GM12878 (cell line): ENCODE measurements around the gene RAB3A. TPM values are rescaled to one million over a fixed set of nuclear protein-coding genes. Genes with fewer than 3 reads are reported as not detected.

Source experiments
- ATAC-seq: fragments of 200-7000 bp; cut with Tn5 transposase; 3 replicates; pipeline ENCODE4 v1.9.1; 2020; ENCODE audit warnings: mild to moderate bottlenecking, moderate library complexity
- BruUV-seq: library from RNA; stranded (reverse); fragments of 400-500 nt; replicated peaks from 2 replicates; lab custom pipeline; 2021; lab: Mats Ljungman, UMichigan
- CTCF ChIA-PET: fragments of 300-600 bp; sonication (Branson Sonifier 250); formaldehyde crosslinking; extraction: SDS; loops from one replicate; lab custom pipeline; 2021; ENCODE audit warnings: inconsistent platforms; lab: Yijun Ruan, JAX
- POLR2A ChIA-PET: fragments of 350-600 bp; formaldehyde crosslinking; extraction: SDS; loops from one replicate; lab custom pipeline; 2021; ENCODE audit warnings: inconsistent platforms; lab: Charles Lee
- RAD21 ChIA-PET: fragments of 300-600 bp; sonication (Branson Sonifier 250); formaldehyde crosslinking; loops from one replicate; lab custom pipeline; 2023; ENCODE audit warnings: antibody characterized with exemption; ENCODE audit not compliant: unreplicated experiment; lab: Charles Lee
- SMC1A ChIA-PET: fragments of 300-600 bp; sonication (Branson Sonifier 250); formaldehyde crosslinking; loops from one replicate; lab custom pipeline; 2023; ENCODE audit not compliant: unreplicated experiment, uncharacterized antibody; lab: Charles Lee
- DNase-seq: peaks from one replicate; pipeline ENCODE4 v3.0.0-alpha.2; 2011; ENCODE audit warnings: low read depth, low spot score
- FAIRE-seq: peaks from 3 replicates; lab custom pipeline; 2011; peaks lifted over from hg19 to GRCh38; lab: Jason Lieb, UNC
- H2AFZ ChIP-seq: 2 replicates; pipeline ENCODE4 v1.6.0; 2011; ENCODE audit warnings: low read depth, low read length, control low read depth; ENCODE audit not compliant: control insufficient read depth
- H3K27ac ChIP-seq: 2 replicates; pipeline ENCODE4 v1.5.1; 2011; ENCODE audit warnings: control low read depth; ENCODE audit not compliant: control insufficient read depth, insufficient read depth
- H3K27me3 ChIP-seq, 2 experiments: replicated peaks in 1 of 2; 2 replicates each; pipeline versions ENCODE4 v1.6.0 to v1.6.1; 2011; ENCODE audit warnings: low read length in 1 of 2; ENCODE audit not compliant: control insufficient read depth in 2 of 2, insufficient read depth in 2 of 2
- H3K36me3 ChIP-seq, 2 experiments: 2 replicates each; pipeline ENCODE4 v1.5.1; 2011; ENCODE audit warnings: low read length in 1 of 2; ENCODE audit not compliant: control insufficient read depth in 2 of 2, insufficient read depth in 2 of 2
- H3K4me1 ChIP-seq: 2 replicates; pipeline ENCODE4 v1.6.1; 2011; ENCODE audit warnings: mild to moderate bottlenecking, low read length, moderate library complexity, mixed read lengths; ENCODE audit not compliant: control insufficient read depth, insufficient read depth
- H3K4me2 ChIP-seq: 2 replicates; pipeline ENCODE4 v1.6.0; 2011; ENCODE audit warnings: control low read depth; ENCODE audit not compliant: control insufficient read depth, insufficient read depth
- H3K4me3 ChIP-seq: fragments of 200-600 bp; sonication (generic); 2 replicates; pipeline ENCODE4 v1.5.1; 2016
- H3K79me2 ChIP-seq: 2 replicates; pipeline ENCODE4 v1.6.0; 2011; ENCODE audit warnings: low read length; ENCODE audit not compliant: control insufficient read depth, insufficient read depth
- H3K9ac ChIP-seq: 2 replicates; pipeline ENCODE4 v1.8.0; 2011; ENCODE audit warnings: low read length, control low read depth, mixed read lengths; ENCODE audit not compliant: control insufficient read depth, insufficient read depth
- H3K9me3 ChIP-seq: replicated peaks from 3 replicates; pipeline ENCODE4 v1.5.1; 2011; ENCODE audit warnings: mild to moderate bottlenecking, low read length; ENCODE audit not compliant: control insufficient read depth, insufficient read depth
- H4K20me1 ChIP-seq: 2 replicates; pipeline ENCODE4 v1.6.0; 2011; ENCODE audit not compliant: control insufficient read depth, insufficient read depth
- ASH2L ChIP-seq: fragments of 300-600, 200-600 bp; sonication (generic); IDR thresholded peaks from 2 replicates; pipeline ENCODE4 v1.6.1; 2017; ENCODE audit warnings: low read depth, mild to moderate bottlenecking, borderline replicate concordance
- CBX5 ChIP-seq: sonication (generic); IDR thresholded peaks from 2 replicates; pipeline ENCODE4 v1.6.1; 2016; ENCODE audit warnings: low read depth, moderate library complexity, mild to moderate bottlenecking, inconsistent platforms
- FOXM1 ChIP-seq: IDR thresholded peaks from 2 replicates; pipeline ENCODE4 v1.6.1; 2012; ENCODE audit warnings: low read depth, mild to moderate bottlenecking, inconsistent platforms, low read length, moderate library complexity
- IRF4 ChIP-seq: IDR thresholded peaks from 2 replicates; pipeline ENCODE4 v1.6.1; 2011; ENCODE audit warnings: low read depth, low read length
- MYC ChIP-seq: IDR thresholded peaks from 2 replicates; pipeline ENCODE4 v1.6.1; 2011; ENCODE audit warnings: mild to moderate bottlenecking, low read length, moderate library complexity, inconsistent platforms; ENCODE audit not compliant: insufficient read depth, insufficient replicate concordance, insufficient read length, severe bottlenecking
- NBN ChIP-seq: fragments of 450-650 bp; IDR thresholded peaks from 2 replicates; pipeline ENCODE4 v1.6.1; 2016
- NFIC ChIP-seq: IDR thresholded peaks from 2 replicates; pipeline ENCODE4 v1.6.1; 2012; ENCODE audit warnings: low read depth, mild to moderate bottlenecking, inconsistent platforms, low read length, moderate library complexity
- NRF1 ChIP-seq: conservative IDR thresholded peaks from 2 replicates; pipeline ENCODE4 v1.6.1; 2011; ENCODE audit warnings: mild to moderate bottlenecking, low read depth, low read length, improper control_type of control experiment
- ZNF274 ChIP-seq: IDR thresholded peaks from one replicate; pipeline ENCODE4 v1.8.0; 2011; ENCODE audit not compliant: insufficient read length, insufficient read depth
- WGBS: methylation state at CpG from one replicate; pipeline ENCODE4 v1.1.6; 2016; ENCODE audit warnings: low lambda C conversion rate; ENCODE audit not compliant: insufficient replicate concordance, insufficient coverage; ENCODE audit errors: missing lambda C conversion rate; 5-methylcytosine and 5-hydroxymethylcytosine counted together
- in situ Hi-C: fragments of 300-500 bp; cut with MboI; formaldehyde crosslinking; loops from 9 replicates; pipeline ENCODE4 v1.14.3; 2018; ENCODE audit warnings: mixed read lengths
- intact Hi-C: fragments of 100-400 bp; cut with micrococcal nuclease; formaldehyde crosslinking; loops from one replicate; pipeline ENCODE4 v1.14.2; 2022; ENCODE audit not compliant: unreplicated experiment
- polyA plus RNA-seq, 11 experiments: library from polyadenylated mRNA; depleted of rRNA in 4 of 11; unstranded in 6 of 11; stranded (reverse) in 5 of 11; fragments of >200 nt; fragmentation: Nextera tagmentation in 4 of 11; fragmentation: Illumina TruSeq in 1 of 11; extraction: Ambion mirVana in 4 of 11; extraction: Trizol in 1 of 11; gene quantifications; 1 replicate in 1 of 11; 2 replicates in 10 of 11; pipeline versions ENCODE4 v1.2.1 to v1.2.3, GENCODE V29; 2011 to 2016; ENCODE audit warnings: inconsistent platforms in 2 of 11, missing spikeins in 2 of 11, low read depth in 1 of 11
- total RNA-seq, 4 experiments: library from RNA; depleted of rRNA in 3 of 4; stranded (reverse); fragments of >200 nt in 3 of 4; fragmentation: Illumina TruSeq in 1 of 4; extraction: Trizol in 1 of 4; gene quantifications; 2 replicates each; pipeline versions ENCODE4 v1.2.1 to v1.2.3, GENCODE V29; 2013 to 2021
- TF ChIP-seq, protein P1 (sequence below), 3 experiments: IDR thresholded peaks in 2 of 3; conservative IDR thresholded peaks in 1 of 3; 2 replicates each; pipeline ENCODE4 v1.5.1; 2011; ENCODE audit warnings: low read depth in 3 of 3, low read length in 3 of 3, mild to moderate bottlenecking in 3 of 3, control low read depth in 2 of 3, moderate library complexity in 2 of 3, inconsistent platforms in 1 of 3, mixed read lengths in 1 of 3; ENCODE audit not compliant: control insufficient read depth in 2 of 3, insufficient read depth in 1 of 3; ENCODE audit errors: extremely low read depth in 1 of 3
- TF ChIP-seq, protein P2 (sequence below): fragments of 150-350 bp; IDR thresholded peaks from 2 replicates; pipeline ENCODE4 v1.6.1; 2016; ENCODE audit warnings: low read depth, low read length
- TF ChIP-seq, protein P3 (sequence below): fragments of 450-650 bp; formaldehyde crosslinking; IDR thresholded peaks from 2 replicates; pipeline ENCODE4 v1.4.0; 2022; ENCODE audit warnings: mild to moderate bottlenecking, moderate library complexity

The RAB3A gene
- total and polyA plus RNA-seq, 10 of the 15 experiments (the other 5 are each of a cell fraction or from before 2014, with no cell fraction given): 0.07 to 3.5 (median 1.2) TPM; not detected in 1

DNA sequence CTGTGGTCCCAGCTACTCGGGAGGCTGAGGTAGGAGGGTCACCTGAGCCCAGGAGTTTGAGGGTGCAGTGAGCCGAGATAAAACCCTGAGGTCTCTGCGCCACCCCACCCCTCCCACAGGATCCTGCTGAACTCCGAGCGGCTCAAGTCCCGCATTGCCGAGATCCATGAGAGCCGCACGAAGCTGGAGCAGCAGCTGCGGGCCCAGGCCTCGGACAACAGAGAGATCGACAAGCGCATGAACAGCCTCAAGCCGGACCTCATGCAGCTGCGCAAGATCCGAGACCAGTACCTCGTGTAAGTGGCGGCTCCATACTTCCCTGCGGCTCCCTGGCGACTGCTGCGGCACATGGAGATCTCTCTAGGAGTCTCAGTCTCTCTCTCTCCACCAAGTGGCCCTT, 36.8 kb downstream of the RAB3A start (continued):
- no peak for TF ChIP-seq CBX5
- no peak for TF ChIP-seq ASH2L
- TF ChIP-seq, protein P1, sequence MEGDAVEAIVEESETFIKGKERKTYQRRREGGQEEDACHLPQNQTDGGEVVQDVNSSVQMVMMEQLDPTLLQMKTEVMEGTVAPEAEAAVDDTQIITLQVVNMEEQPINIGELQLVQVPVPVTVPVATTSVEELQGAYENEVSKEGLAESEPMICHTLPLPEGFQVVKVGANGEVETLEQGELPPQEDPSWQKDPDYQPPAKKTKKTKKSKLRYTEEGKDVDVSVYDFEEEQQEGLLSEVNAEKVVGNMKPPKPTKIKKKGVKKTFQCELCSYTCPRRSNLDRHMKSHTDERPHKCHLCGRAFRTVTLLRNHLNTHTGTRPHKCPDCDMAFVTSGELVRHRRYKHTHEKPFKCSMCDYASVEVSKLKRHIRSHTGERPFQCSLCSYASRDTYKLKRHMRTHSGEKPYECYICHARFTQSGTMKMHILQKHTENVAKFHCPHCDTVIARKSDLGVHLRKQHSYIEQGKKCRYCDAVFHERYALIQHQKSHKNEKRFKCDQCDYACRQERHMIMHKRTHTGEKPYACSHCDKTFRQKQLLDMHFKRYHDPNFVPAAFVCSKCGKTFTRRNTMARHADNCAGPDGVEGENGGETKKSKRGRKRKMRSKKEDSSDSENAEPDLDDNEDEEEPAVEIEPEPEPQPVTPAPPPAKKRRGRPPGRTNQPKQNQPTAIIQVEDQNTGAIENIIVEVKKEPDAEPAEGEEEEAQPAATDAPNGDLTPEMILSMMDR (IDR thresholded peaks at IDR 0.05 in 2 of 3, conservative IDR thresholded peaks at IDR 0.05 in 1 of 3; ENCODE audit: control insufficient read depth in 2 of 3, extremely low read depth in 1 of 3, insufficient read depth in 1 of 3, low read depth in 3 of 3, low read length in 3 of 3): no peak
- TF ChIP-seq, all 136 proteins: peak for 0

DNA sequence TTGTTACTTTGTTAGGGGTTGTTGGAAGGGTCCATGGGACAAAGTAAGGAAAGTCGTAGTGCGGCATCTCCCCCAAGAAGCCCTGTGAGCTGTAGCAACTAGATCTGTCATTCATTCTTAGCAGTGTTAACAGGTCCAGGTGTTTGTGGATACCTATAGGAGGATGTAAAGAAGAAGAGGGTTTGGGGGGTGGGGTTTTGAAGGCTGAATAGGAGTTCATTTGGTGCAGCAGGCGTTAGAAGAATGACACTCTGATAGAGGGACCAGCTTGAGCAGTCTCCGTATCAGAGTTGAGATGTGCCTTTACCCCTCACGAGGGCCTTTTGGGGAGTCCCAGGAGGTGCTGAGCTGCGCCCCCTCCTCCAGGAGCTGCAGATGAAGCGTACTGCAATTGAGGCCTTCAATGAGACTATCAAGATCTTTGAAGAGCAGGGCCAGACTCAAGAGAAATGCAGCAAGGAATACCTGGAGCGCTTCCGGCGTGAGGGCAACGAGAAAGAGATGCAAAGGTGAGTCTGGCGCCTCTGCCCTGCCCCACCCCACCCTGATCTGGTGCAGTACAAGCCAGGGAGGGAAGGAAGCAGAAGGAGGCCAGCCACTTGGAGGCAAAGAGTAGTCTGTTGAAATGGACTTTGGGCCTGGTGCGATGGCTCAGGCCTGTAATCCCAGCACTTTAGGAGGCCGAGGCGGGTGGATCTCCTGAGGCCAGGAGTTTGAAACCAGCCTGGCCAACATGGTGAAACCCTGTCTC, 37.9 kb downstream of the RAB3A start:
- POLR2A ChIA-PET: interaction anchor here (0.5 to 0.7 kb wide), 4 partner anchors 53 to 86 kb away, joined by 3 to 4 read pairs (median 3); no protein-coding TSS in a partner anchor
- intact Hi-C loops: no loop called here
- no peak overlapping the region for H2AFZ ChIP-seq
- ATAC-seq: no peak
- RAD21 ChIA-PET: interaction anchor here (0.6 to 2.3 kb wide), 3 partner anchors 53 to 244 kb away, joined by 3 to 13 read pairs (median 3); no protein-coding TSS in a partner anchor
- no peak for DNase-seq
- H4K20me1 ChIP-seq: no peaks in the 10 kb centered on the region
- no peak overlapping the region for H3K27ac ChIP-seq
- no peaks in the 10 kb centered on the region; the same call in 1 of the 2 replicates for H3K79me2 ChIP-seq
- no peak overlapping the region for H3K4me2 ChIP-seq
- no peak overlapping the region for H3K4me3 ChIP-seq
- H3K9ac ChIP-seq: no peak overlapping the region
- no TSS peak for BruUV-seq
- FAIRE-seq: no peak
- no peaks in the 10 kb centered on the region for H3K27me3 ChIP-seq
- CTCF ChIA-PET: interaction anchor here (0.7 to 3.2 kb wide), 3 partner anchors 14 to 103 kb away, joined by 4 to 21 read pairs (median 17); partner anchors contain the start of gene PIK3R2
- peaks cover 7 to 10% of the 10 kb centered on the region in 2 experiments; a peak in 3 of 4 replicates for H3K36me3 ChIP-seq
- over 99% methylated on average over 15 of the region's 15 CpGs for WGBS
- SMC1A ChIA-PET: interaction anchor here (0.7 to 1.5 kb wide), 3 partner anchors 13 to 55 kb away, joined by 3 to 5 read pairs (median 4); partner anchors contain the start of gene PIK3R2
- H3K4me1 ChIP-seq: peaks cover 26% of the 10 kb centered on the region
- in situ Hi-C loops: no loop called here
- H3K9me3 ChIP-seq: no peaks in the 10 kb centered on the region
- no peak for TF ChIP-seq NBN
- TF ChIP-seq IRF4: no peak
- no peak for TF ChIP-seq NFIC
- TF ChIP-seq NRF1: no peak
- TF ChIP-seq, protein P2, sequence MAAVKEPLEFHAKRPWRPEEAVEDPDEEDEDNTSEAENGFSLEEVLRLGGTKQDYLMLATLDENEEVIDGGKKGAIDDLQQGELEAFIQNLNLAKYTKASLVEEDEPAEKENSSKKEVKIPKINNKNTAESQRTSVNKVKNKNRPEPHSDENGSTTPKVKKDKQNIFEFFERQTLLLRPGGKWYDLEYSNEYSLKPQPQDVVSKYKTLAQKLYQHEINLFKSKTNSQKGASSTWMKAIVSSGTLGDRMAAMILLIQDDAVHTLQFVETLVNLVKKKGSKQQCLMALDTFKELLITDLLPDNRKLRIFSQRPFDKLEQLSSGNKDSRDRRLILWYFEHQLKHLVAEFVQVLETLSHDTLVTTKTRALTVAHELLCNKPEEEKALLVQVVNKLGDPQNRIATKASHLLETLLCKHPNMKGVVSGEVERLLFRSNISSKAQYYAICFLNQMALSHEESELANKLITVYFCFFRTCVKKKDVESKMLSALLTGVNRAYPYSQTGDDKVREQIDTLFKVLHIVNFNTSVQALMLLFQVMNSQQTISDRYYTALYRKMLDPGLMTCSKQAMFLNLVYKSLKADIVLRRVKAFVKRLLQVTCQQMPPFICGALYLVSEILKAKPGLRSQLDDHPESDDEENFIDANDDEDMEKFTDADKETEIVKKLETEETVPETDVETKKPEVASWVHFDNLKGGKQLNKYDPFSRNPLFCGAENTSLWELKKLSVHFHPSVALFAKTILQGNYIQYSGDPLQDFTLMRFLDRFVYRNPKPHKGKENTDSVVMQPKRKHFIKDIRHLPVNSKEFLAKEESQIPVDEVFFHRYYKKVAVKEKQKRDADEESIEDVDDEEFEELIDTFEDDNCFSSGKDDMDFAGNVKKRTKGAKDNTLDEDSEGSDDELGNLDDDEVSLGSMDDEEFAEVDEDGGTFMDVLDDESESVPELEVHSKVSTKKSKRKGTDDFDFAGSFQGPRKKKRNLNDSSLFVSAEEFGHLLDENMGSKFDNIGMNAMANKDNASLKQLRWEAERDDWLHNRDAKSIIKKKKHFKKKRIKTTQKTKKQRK: no peak
- no peak for TF ChIP-seq FOXM1
- no peak for TF ChIP-seq ZNF274
- TF ChIP-seq, protein P3, sequence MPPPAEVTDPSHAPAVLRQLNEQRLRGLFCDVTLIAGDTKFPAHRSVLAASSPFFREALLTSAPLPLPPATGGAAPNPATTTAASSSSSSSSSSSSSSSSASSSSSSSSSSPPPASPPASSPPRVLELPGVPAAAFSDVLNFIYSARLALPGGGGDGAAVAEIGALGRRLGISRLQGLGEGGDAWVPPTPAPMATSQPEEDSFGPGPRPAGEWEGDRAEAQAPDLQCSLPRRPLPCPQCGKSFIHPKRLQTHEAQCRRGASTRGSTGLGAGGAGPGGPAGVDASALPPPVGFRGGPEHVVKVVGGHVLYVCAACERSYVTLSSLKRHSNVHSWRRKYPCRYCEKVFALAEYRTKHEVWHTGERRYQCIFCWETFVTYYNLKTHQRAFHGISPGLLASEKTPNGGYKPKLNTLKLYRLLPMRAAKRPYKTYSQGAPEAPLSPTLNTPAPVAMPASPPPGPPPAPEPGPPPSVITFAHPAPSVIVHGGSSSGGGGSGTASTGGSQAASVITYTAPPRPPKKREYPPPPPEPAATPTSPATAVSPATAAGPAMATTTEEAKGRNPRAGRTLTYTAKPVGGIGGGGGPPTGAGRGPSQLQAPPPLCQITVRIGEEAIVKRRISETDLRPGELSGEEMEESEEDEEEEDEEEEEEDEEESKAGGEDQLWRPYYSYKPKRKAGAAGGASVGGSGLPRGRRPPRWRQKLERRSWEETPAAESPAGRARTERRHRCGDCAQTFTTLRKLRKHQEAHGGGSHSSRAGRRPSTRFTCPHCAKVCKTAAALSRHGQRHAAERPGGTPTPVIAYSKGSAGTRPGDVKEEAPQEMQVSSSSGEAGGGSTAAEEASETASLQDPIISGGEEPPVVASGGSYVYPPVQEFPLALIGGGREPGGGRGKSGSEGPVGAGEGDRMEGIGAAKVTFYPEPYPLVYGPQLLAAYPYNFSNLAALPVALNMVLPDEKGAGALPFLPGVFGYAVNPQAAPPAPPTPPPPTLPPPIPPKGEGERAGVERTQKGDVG (CRISPR knock-in tag): no peak
- TF ChIP-seq MYC: no peak
